GM21528 (cell line): ENCODE data around the gene LIAS.
"Not testable (repeated sequence)": the region's sequence is repeated elsewhere in the genome, so short reads cannot be mapped to it uniquely, and the experiment has no call there.

Experiments
- ATAC-seq: cut with Tn5 transposase; IDR thresholded peaks from one replicate; pipeline ENCODE4 v1.9.1; 2021; ENCODE audit warnings: mild to moderate bottlenecking, moderate library complexity; ENCODE audit not compliant: unreplicated experiment, low FRiP score

The LIAS gene

DNA sequence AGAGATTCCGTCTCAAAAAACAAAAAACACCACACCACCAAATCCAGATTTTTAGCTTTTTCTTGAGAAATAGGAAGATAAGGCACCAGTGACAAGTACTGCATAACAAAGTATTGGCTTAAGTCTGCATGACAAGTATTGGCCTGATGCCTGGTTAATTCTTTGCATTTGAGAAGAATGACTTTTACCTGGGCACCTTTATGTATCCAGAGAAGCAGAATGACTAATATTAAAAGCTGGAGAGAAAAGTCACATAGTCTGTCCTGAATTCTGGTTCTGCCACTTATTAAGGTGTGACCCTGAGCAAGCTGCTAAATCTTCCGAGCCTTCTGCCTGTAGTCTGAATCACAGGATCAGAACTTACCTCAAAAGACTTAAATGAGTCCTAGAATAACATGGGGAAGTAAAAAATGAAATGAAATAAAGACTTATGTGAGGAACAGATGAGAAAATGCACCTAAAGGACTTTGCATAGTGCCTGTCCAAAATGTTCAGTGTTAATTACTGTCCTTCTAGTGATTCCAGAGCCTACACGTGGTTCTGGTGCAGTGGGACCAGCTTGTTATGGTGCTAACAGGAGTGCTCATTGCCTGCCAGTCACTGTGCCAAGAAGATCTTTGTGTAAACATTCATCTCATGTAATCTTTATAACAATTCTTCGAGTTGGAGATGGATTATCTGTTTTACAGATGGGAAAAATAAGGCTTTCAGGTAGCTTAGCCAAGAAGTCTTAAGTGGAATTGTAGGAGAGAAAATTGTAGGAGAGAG is 36.8 kb downstream of the LIAS start:
- no peak for ATAC-seq

DNA sequence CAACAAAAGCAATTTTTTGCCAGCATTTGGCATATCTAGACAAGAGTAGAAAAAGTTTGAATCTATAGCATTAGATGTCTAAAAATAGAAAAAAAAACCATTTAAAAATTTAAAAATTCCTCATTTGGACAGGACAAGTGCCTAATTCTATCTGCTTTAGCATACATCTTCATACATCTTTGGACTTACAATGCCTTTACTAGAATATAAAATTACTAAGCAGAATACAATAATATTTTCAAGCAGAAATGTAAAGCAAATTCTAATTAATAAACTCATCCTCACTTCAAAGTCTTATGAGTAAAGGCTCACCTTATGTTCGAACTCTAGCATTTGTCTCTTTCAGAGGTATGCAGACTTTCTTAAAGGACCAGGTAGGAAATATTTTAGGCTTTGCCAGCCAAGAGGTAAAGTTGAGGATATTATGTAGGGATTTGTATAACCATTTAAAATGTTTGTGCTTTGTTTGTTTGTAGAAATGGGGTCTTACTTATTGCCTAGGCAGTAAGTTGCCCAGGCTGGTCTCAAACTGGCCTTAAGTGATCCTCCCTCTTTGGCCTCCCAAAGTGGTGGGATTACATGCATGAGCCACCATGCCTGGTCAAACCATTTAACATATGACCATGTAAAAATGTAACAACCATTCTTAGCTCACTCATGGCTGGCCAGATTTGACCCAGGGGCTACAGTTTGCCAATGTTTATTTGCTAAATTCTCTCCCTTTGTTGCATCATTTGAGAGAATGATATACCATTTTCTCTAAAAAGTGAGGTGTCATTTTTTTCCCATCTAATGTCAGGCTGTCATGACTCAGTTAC is 39.3 kb downstream of the LIAS start:
- no peak for ATAC-seq

DNA sequence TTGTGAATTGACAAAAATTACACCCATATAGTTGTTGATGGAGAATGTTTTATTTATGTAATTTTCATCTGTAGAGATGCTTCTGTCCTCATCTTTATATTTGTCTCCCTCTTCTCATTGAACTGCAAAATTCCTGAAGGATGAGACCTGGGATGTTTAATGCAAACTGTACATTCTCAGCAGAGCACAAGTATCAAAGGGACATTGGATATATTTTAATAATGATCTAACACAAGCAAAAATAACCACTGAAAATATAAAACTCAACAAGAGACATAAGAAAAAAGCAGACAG is 39.8 kb downstream of the LIAS start:
- no peak for ATAC-seq

DNA sequence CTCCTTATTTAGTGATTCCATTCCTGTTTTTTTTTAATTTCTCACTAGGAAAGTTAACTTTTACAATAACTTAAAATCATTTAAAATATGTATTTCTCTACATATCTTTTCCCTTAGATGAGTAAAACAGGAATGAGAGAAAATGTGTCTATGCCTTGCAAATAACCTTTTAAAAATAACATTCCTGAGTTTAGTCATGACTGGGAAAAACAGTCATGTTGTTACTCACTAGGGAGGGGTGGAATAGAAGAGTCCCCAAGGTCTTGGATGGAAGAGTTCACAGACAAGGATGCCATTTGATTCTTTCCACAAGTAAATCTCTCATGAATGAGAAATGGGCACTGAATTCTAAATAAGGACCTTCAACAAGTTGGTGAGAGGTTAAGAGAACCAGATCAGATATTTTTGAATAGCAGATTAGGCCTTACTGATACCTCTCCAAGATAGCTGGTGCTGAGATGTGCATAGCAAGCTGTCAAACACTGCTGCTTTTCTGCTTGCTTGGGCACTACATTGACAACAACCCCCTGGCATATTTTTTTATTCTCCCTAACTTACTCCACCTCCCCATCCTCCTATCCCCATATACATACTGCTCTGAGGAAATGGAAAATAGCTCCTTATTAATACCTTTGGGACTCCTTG is 43.3 kb downstream of the LIAS start:
- no peak for ATAC-seq

DNA sequence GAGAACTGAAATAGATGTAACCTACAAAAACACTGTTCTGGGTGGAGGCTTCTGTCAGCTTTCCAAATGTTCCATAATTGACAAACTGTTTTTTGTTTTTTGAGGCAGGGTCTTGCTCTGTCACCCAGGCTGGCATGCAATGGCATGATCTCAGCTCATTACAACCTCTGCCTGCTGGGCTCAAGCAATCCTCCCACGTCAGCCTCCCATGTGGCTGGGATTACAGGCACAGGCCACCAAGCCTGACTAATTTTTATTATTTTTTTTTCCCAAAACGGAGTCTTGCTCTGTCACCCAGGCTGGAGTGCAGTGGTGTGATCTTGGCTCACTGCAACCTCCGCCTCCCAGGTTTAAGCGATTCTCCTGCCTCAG is 43.8 kb downstream of the LIAS start:
- ATAC-seq: not testable (repeated sequence)

DNA sequence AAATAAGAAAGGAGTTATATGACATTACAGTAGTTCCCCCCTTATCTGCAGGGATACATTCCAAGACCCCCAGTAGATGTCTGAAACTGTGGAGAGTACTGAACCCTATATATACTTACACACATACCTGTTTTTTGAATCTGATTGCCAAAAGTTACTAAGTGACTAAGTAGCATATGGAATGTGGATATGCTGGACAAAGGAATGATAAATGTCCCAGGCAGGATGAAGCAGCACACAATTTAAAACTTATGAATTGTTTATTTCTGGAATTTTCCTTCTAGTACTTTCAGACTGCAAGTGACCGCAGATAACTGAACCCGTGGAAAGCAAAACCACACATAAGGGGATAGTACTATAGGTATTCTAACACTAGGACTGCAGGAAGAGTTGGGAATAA is 45.7 kb downstream of the LIAS start:
- no peak for ATAC-seq

DNA sequence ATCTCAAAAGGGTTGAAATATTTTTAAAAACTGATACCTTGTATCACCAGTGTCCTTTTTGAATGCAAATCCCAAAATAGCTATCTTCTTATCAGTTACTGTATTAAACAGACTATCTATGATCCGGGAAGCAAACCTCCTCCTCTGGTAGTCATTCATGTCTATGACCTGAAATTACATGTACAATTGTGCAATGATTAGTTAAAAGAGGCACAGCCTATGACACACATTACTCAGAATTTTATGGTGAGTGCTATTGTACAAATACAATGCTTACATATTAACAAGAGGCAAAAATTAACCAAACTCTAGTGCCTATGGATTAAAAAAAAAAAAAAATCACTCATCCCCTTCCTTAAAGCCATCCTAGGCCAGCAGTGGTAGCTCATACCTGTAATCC is 46.7 kb downstream of the LIAS start:
- ATAC-seq: no peak

DNA sequence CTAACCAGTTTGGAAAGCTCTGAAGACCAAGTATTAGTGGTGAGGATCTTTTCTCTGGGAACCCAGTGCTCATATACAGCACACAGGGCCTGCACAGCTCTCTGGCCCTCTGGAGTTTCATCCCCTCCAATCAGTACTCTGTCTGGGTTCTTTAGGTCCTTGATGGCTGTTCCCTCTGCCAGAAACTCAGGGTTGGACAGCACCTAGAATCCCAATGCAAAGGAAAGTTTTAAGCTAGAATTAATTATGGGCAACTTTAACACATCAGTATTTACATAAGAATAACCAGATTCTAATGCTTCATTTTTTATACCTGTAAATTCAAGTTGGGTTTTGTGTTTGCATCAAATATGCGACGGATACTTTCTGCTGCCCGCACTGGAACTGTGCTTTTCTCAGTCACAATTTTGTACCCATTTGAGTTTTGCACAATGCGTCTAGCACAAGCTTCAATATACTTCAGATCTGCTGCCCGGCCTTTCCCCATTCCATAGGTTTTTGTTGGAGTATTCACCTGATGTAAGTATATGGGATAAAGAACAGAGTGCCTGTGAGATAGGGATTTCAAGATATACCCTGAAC is 51.6 kb downstream of the LIAS start:
- ATAC-seq: no peak

DNA sequence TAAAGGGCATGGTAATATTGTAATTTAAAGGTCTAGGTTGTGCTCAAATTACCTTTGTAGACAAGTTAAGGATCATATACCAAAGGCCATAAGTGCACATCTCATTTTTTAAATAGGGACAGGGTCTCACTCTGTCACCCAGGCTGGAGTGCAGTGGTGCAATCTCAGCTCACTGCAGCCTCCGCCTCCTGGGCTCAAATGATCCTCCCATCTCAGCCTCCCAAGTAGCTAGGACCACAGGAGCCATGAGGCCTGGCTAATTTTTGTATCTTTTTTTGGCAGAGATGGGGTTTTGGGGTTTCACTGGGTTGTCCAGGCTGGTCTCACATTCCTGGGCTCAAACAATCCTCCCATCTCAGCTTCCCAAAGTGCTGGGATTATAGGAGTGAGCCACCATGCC is 55.4 kb downstream of the LIAS start:
- not testable (repeated sequence) for ATAC-seq

DNA sequence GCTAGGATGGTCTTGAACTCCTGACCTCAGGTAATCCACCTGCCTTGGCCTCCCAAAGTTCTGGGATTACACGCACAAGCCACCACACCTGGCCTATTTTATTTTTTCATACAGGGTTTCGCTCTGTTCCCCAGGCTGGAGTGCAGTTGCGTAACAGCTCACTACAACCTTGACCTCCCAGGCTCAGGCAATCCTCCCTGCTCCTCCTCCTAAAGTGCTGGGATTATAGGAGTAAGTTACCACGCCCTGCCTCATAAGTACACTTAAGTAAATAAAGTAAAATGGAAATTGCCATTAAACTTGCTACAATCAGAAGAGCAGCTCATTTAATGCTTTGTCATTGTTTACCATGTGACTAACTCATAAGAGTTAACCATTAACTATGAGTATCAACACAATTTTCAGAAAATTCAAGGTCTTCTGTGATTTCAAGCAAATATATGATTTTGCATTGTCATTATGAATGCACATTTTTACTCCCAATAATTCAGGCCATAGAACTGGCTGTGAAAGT is 56.1 kb downstream of the LIAS start:
- no peak for ATAC-seq

DNA sequence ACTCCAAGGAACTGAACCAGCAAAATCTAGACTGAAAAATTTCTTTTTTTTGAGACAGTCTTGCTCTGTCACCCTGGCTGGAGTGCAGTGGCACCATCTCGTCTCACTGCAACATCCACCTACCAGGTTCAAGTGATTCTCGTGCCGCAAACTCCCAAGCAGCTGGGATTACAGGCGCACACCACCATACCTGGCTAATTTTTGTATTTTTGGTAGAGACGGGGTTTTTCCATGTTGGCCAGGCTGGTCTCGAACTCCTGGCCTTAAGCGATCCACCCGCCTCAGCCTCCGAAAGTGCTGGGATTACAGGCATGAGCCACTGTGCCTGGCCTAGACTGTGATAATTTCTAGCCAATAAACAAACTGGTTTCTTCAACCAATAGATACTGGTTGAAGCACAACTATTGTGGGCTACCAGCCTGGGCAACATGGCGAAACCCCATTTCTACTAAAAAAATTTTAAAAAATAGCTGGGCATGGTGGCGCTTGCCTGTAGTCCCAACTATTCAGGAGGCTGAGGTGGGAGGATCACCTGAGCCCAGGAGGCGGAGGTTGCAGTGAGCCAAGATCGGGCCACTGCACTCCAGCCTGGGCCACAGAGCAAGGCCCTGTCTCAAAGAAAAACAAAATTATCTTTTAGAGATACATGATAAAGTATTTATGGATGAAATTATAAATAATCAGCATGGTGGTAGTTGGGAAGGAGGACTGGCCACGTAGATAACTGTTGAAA is 57.0 kb downstream of the LIAS start:
- not testable (repeated sequence) for ATAC-seq

DNA sequence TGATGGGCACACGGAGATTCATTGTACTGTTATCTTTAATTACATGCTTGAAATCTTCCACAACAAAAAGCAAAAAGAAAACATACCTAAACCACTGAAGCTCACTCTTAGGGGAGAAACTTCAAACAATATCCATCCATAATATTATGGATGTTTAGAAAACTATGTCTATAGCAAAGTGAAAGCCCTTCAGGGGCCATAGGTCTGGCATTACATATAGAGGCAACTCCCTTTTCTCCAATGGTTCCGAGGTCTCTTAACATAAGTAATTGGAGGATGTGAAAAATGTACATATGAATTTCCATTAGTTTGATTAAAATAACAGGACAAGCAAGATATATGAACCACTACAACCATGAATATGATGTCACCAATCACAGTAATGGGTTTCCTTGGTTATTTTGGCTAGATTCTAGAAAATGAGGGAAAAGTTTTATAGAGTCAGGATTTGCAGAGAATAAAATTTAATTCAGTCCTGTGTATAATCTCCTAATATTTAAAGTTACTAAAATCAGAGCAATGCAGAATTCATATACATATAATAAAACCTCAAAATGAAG is 57.6 kb downstream of the LIAS start:
- no peak for ATAC-seq

DNA sequence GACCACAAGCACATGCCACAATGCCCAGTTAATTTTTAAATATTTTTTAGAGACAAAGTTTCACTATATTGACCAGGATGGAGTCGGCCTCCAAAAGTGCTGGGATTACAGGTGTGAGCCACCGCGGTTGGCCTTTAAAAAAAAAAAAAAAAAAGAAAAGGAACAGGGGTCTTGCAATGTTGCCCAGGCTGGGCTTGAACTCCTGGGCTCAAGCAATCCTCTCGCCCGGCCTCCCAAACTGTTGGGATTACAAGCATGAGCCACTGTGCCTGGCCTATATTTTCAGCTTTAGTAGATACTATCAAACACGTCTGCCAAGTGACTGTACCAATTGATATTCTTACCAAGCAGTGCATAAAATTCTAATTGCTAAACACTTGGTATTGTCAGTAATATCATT is 59.6 kb downstream of the LIAS start:
- ATAC-seq: no peak

DNA sequence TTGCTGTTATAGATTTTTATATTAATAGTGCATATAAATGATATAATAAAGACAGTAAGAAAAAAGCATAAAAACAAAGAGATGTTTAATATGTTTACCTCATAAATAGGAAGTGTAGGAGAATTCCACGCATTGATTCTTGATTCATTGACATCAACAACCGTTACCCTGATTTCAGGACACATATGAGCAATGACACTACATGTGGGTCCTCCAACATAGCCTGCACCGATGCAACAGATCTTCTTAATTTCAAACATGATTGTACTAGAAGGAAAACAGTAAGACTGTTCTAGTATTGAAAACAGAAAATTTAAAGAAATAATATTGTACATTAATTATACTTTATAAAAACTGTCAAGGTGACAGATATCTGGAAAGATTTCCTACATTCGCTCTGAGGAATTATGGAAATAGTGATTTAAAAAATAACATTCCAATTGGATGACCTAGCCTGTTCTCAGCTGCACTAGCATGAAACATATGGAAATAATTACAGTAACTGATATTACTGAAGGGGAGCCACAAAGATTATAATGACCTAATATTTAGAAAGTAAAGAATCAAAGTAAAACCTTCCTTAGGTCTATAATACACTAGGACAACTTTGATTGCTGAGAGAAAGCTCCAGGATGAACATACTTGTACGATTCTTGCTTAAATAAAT is 62.5 kb downstream of the LIAS start:
- no peak for ATAC-seq

DNA sequence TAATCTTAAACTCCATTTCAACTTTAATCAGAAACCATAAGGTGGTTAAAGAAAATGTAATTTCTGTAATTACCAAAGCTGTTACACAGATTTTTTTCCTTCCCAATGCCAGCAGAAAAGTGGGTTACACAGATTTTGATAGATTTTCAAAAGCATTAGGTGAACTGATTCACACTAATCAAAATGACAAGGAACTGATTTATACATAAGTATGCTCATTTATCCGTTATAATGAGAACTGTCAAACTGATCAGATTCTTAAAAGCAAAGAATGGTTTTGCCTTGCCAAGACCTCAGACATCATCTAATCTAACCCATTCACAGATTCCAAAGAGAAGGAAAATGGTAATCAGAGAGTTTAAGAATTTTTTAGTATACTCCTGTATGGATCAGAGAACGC is 63.2 kb downstream of the LIAS start:
- no peak for ATAC-seq

DNA sequence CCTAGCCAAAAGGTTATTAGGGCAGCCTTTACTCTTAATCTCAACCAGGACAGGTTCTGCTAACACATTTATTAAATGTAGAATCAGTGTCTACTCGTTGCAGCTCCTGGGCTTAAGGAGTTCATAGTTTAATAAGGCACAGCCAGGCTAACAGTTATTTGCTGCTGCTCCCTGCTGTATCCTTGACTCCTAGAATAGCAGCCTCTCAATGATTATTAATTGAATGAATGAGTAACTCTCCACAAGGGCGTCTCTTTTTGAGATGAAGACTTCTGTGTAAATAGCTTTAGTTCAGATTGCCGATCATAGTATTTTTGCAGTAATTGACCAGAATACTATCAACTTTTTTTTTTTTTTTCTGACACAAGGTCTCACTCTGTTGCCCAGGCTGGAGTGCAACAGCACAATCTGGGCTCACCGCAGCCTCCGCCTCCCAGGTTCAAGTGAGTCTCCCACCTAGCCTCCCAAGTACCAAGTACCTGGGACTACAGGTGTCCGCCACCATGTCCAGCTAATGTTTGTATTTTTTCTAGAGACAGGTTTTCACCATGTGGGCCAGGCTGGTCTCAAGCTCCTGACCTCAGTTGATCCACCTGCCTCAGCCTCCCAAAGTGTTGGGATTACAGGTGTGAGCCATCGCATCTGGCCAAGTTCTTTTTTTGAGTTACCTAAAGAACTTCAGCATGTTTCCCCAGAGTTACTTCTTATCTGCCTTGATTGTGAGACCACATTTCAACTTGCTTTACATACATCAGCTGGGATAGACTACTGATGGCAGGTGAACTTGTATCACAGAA is 65.5 kb downstream of the LIAS start:
- ATAC-seq: no peak

DNA sequence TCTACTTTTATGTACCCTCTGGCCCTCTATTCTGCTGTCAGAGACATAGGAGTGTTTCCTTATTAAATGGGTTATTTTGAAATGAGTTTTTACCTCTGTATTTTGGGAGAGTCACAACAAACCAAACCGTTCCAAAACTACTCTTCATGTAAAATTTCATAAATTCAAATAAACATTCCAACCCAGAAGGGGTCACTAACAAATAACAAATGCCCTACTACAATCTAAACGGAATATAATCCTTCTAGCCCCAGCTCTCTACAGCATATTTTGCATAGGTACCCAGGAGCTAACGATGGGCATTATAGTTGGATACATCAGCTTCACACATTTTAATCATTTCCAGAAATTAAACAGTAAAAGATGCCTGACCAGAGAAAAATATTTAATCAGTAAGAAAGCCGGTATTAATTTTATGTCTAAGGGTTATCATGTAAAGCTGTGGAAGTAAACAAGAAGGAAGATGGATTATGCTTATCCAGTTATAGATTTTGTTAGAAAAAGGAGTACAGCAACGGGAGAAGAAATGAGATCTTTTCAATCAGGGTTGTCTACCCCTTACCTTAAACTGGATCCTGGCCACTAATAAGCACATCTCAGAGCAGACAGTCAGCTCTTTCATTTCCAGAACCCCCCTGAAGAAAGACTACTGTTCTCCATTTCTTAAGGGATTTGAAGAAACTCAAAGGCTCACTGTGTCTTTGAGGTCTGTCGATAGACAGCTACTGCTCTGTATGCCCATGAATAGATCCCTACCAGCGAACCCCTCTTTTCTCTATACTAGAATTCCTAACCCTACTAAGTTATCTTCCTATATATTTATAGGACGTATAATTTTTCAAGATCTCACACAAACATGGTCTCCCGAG is 67.2 kb downstream of the LIAS start:
- no peak for ATAC-seq

DNA sequence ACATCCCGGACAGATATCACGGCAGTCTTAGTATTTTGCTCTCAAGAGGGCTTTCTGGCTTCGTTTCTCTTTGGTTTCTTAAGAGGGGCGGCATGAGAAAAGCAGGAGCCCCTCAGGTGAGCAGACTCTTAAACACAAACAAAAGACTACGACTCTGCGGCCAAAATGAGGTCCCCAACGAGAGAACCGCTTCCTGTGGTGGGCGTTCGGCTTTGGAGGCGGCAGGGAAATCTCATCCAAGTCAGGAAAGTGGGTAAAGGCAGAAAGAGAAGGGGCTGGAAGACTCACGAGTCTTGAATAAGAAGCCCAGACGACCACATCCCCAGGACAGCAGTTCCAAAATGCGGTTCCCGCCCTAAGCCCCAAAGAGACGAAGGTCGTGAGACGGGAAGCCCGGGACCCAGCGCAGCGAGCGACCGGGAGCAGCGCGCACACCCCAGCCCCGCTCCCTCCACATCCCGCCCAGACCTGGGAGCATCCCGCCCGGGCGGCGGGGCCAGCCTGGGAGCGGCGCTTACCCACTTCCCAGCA is 68.0 kb downstream of the LIAS start:
- peak; percentile 1 for ATAC-seq
